A549 (cell line): ENCODE measurements around the gene PGS1. TPM values are rescaled to one million over a fixed set of nuclear protein-coding genes. Genes with fewer than 3 reads are reported as not detected.

Source experiments
- ATAC-seq, 2 experiments: fragments of 200-7000 bp in 1 of 2; fragments of >200 bp in 1 of 2; cut with Nextera tagmentation in 1 of 2; cut with Tn5 transposase in 1 of 2; 3 replicates each; pipeline versions ENCODE4 v1.8.0 to v1.9.1; 2018 to 2020; ENCODE audit warnings: mild to moderate bottlenecking in 1 of 2, moderate library complexity in 1 of 2
- CTCF ChIA-PET: fragments of 300-600 bp; sonication (Branson Sonifier 250); formaldehyde crosslinking; extraction: SDS; loops from one replicate; lab custom pipeline; 2021; ENCODE audit warnings: antibody characterized with exemption, inconsistent platforms; lab: Yijun Ruan, JAX
- POLR2A ChIA-PET: fragments of 350-600 bp; formaldehyde crosslinking; extraction: SDS; loops from one replicate; lab custom pipeline; 2021; ENCODE audit warnings: antibody characterized with exemption, inconsistent platforms; lab: Yijun Ruan, JAX
- DNase-seq, 2 experiments: peaks; one replicate each; pipeline versions ENCODE4 v3.0.0 to v3.0.0-alpha.2; 2011 to 2016; ENCODE audit warnings: low read depth in 1 of 2, low spot score in 1 of 2
- FAIRE-seq: peaks from 2 replicates; lab custom pipeline; 2011; peaks lifted over from hg19 to GRCh38; lab: Jason Lieb, UNC
- H3K27ac ChIP-seq, 2 experiments: fragments of >200 bp; sonication (Bioruptor Twin); formaldehyde crosslinking; 3 replicates each; pipeline ENCODE4 v1.5.1; 2016 to 2017
- H3K4me1 ChIP-seq: fragments of >200 bp; sonication (Bioruptor Twin); formaldehyde crosslinking; 3 replicates; pipeline ENCODE4 v1.6.1; 2016
- H3K4me2 ChIP-seq: fragments of >200 bp; sonication (Bioruptor Twin); formaldehyde crosslinking; 3 replicates; pipeline ENCODE4 v1.6.1; 2016
- H3K4me3 ChIP-seq: fragments of >200 bp; sonication (Bioruptor Twin); formaldehyde crosslinking; 3 replicates; pipeline ENCODE4 v1.5.1; 2016
- H3K9me3 ChIP-seq: fragments of >200 bp; sonication (Bioruptor Twin); formaldehyde crosslinking; 3 replicates; pipeline ENCODE4 v1.6.1; 2016
- ATOH8 ChIP-seq: fragments of 250-450 bp; sonication (Bioruptor Pico); IDR thresholded peaks from 2 replicates; pipeline ENCODE4 v1.5.0; 2020; ENCODE audit warnings: low read depth, mild to moderate bottlenecking, moderate library complexity
- BCL3 ChIP-seq: fragments of >200 bp; sonication (Bioruptor Twin); formaldehyde crosslinking; IDR thresholded peaks from 3 replicates; pipeline ENCODE4 v1.6.1; 2016
- BHLHE40 ChIP-seq: IDR thresholded peaks from 2 replicates; pipeline ENCODE4 v1.6.1; 2012; ENCODE audit warnings: low read depth, low read length, inconsistent platforms
- CEBPB ChIP-seq, 2 experiments: fragments of >200 bp in 1 of 2; sonication (Bioruptor Twin) in 1 of 2; formaldehyde crosslinking in 1 of 2; IDR thresholded peaks; 2 replicates each; pipeline ENCODE4 v1.6.1; 2012 to 2016
- ELK1 ChIP-seq: fragments of 150-350 bp; IDR thresholded peaks from 2 replicates; pipeline ENCODE4 v1.6.1; 2014; ENCODE audit warnings: low read depth, mild to moderate bottlenecking, low read length
- FOSL2 ChIP-seq, 2 experiments: fragments of 450-650 bp in 1 of 2; fragments of >200 bp in 1 of 2; sonication (Bioruptor Twin) in 1 of 2; formaldehyde crosslinking; IDR thresholded peaks; 2 replicates each; pipeline versions ENCODE4 v1.5.0 to v1.6.1; 2016 to 2020; ENCODE audit warnings: mild to moderate bottlenecking in 1 of 2, moderate library complexity in 1 of 2
- GATA3 ChIP-seq: IDR thresholded peaks from 2 replicates; pipeline ENCODE4 v1.6.1; 2012; ENCODE audit warnings: borderline replicate concordance
- HEYL ChIP-seq: fragments of 250-450 bp; sonication (Bioruptor Pico); IDR thresholded peaks from 2 replicates; pipeline ENCODE4 v1.8.0; 2021; ENCODE audit warnings: mild to moderate bottlenecking, moderate library complexity
- HMGXB4 ChIP-seq: fragments of 250-450 bp; sonication (Bioruptor Pico); IDR thresholded peaks from 2 replicates; pipeline ENCODE4 v1.5.0; 2021; ENCODE audit warnings: mild to moderate bottlenecking, moderate library complexity, borderline replicate concordance
- HOXB5 ChIP-seq: fragments of 250-450 bp; sonication (Bioruptor Pico); IDR thresholded peaks from 2 replicates; pipeline ENCODE4 v1.5.0; 2020; ENCODE audit warnings: mild to moderate bottlenecking, moderate library complexity
- JUNB ChIP-seq: fragments of >200 bp; sonication (Bioruptor Twin); formaldehyde crosslinking; IDR thresholded peaks from 2 replicates; pipeline ENCODE4 v1.6.1; 2016
- KDM1A ChIP-seq: fragments of 200-600 bp; sonication (generic); IDR thresholded peaks from 2 replicates; pipeline ENCODE4 v1.6.1; 2016; ENCODE audit warnings: low read depth, mild to moderate bottlenecking
- KDM5A ChIP-seq: fragments of 200-600 bp; sonication (generic); IDR thresholded peaks from 2 replicates; pipeline ENCODE4 v1.6.1; 2016; ENCODE audit warnings: antibody characterized with exemption, mild to moderate bottlenecking
- MAZ ChIP-seq: fragments of 150-350 bp; IDR thresholded peaks from 2 replicates; pipeline ENCODE4 v1.6.1; 2014; ENCODE audit warnings: antibody characterized with exemption, low read depth, low read length, borderline replicate concordance
- PHF8 ChIP-seq: fragments of 200-600 bp; sonication (generic); IDR thresholded peaks from 2 replicates; pipeline ENCODE4 v1.6.1; 2016; ENCODE audit warnings: low read depth, mild to moderate bottlenecking, antibody characterized with exemption, moderate library complexity, borderline replicate concordance
- RAD21 ChIP-seq, 2 experiments: fragments of >200 bp in 1 of 2; sonication (Bioruptor Twin) in 1 of 2; formaldehyde crosslinking in 1 of 2; IDR thresholded peaks in 1 of 2; conservative IDR thresholded peaks in 1 of 2; 2 replicates in 1 of 2; 3 replicates in 1 of 2; pipeline ENCODE4 v1.6.1; 2012 to 2018; ENCODE audit warnings: inconsistent platforms in 1 of 2
- RARB ChIP-seq: fragments of 250-450 bp; sonication (Bioruptor Pico); IDR thresholded peaks from 2 replicates; pipeline ENCODE4 v1.8.0; 2021; ENCODE audit warnings: mild to moderate bottlenecking, moderate library complexity
- RFX5 ChIP-seq: fragments of 450-650 bp; IDR thresholded peaks from 2 replicates; pipeline ENCODE4 v1.7.1; 2014; ENCODE audit warnings: antibody characterized with exemption, mild to moderate bottlenecking, moderate library complexity
- TFCP2L1 ChIP-seq: fragments of 250-450 bp; sonication (Bioruptor Pico); IDR thresholded peaks from 2 replicates; pipeline ENCODE4 v1.5.0; 2021; ENCODE audit warnings: mild to moderate bottlenecking
- TP53 ChIP-seq: fragments of 250-450 bp; sonication (Bioruptor Pico); IDR thresholded peaks from 2 replicates; pipeline ENCODE4 v1.5.0; 2021; ENCODE audit warnings: mild to moderate bottlenecking, moderate library complexity
- ZC3H11A ChIP-seq: fragments of 450-650 bp; IDR thresholded peaks from 2 replicates; pipeline ENCODE4 v1.6.1; 2014; ENCODE audit warnings: antibody characterized with exemption, mild to moderate bottlenecking
- ZFP36 ChIP-seq: fragments of 450-650 bp; IDR thresholded peaks from 2 replicates; pipeline ENCODE4 v1.6.1; 2014; ENCODE audit warnings: borderline replicate concordance; ENCODE audit not compliant: partially characterized antibody
- ZSCAN20 ChIP-seq: fragments of 250-450 bp; sonication (Bioruptor Pico); IDR thresholded peaks from 2 replicates; pipeline ENCODE4 v1.8.0; 2022; ENCODE audit warnings: mild to moderate bottlenecking, moderate library complexity
- WGBS: methylation state at CpG from one replicate; pipeline ENCODE4 v1.1.6; 2017; ENCODE audit errors: missing lambda C conversion rate; 5-methylcytosine and 5-hydroxymethylcytosine counted together
- polyA plus RNA-seq, 4 experiments: library from polyadenylated mRNA; depleted of rRNA in 3 of 4; stranded (reverse); fragments of >200 nt; fragmentation: RNase III in 1 of 4; extraction: RNeasy Plus Mini Kit Qiagen cat#74134 plus additional on column Dnase treatment in 1 of 4; gene quantifications; 2 replicates in 3 of 4; 3 replicates in 1 of 4; pipeline ENCODE4 v1.2.3, GENCODE V29; 2011 to 2017
- TF ChIP-seq, protein P1 (sequence below): IDR thresholded peaks from 2 replicates; pipeline ENCODE4 v1.6.1; 2012

PGS1 gene
- polyA plus RNA-seq, 2 of the 4 experiments (the other 2 are of a cell fraction), result 23.7 to 29.5 TPM

GRCh38 chr17:78401891-78402290 is 23.4 kb downstream of the PGS1 start:
- Histone ChIP-seq H3K27ac (no peak overlapping the region), H3K4me1 (no peaks in the 10 kb centered on the region), H3K4me2 (no peak overlapping the region), H3K9me3 (no peaks in the 10 kb centered on the region), H3K4me3 (no peak overlapping the region)
- 0 out of 6 replicates have a peak, but pooled peaks of 1 of the 2 experiments have one; percentile 11 for ATAC-seq
- CTCF ChIA-PET, result interaction anchor here (1.0 to 8.7 kb wide), 5 partner anchors 15 to 225 kb away, joined by 3 to 44 read pairs (median 4); no protein-coding TSS in a partner anchor
- 55% methylated on average over 8 of the region's 8 CpGs for WGBS
- no peak for DNase-seq
- TF ChIP-seq FOSL2 (IDR thresholded peaks at IDR 0.05) (no peak), FOSL2 (CRISPR knock-in tag; IDR thresholded peaks at IDR 0.05) (no peak), GATA3 (no peak), RFX5 (no peak), BCL3 (no peak), RARB (CRISPR knock-in tag) (no peak), PHF8 (no peak), JUNB (no peak), HEYL (CRISPR knock-in tag) (no peak), MAZ (no peak), BHLHE40 (no peak), HMGXB4 (no peak), KDM5A (no peak), ZFP36 (no peak), ZC3H11A (no peak), ATOH8 (no peak), HOXB5 (no peak)
- TF ChIP-seq, protein P1, sequence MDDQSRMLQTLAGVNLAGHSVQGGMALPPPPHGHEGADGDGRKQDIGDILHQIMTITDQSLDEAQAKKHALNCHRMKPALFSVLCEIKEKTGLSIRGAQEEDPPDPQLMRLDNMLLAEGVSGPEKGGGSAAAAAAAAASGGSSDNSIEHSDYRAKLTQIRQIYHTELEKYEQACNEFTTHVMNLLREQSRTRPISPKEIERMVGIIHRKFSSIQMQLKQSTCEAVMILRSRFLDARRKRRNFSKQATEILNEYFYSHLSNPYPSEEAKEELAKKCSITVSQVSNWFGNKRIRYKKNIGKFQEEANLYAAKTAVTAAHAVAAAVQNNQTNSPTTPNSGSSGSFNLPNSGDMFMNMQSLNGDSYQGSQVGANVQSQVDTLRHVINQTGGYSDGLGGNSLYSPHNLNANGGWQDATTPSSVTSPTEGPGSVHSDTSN, result no peak
- POLR2A ChIA-PET, result interaction anchor here (0.6 kb wide), 1 partner anchor 65 kb away, joined by 5 read pairs; no protein-coding TSS in a partner anchor
- FAIRE-seq, result no peak

GRCh38 chr17:78403822-78404221 is 25.4 kb downstream of the PGS1 start:
- no peak overlapping the region for H3K4me2 ChIP-seq
- TF ChIP-seq ZSCAN20, result no peak
- no peak for TF ChIP-seq KDM1A
- no peak for TF ChIP-seq TFCP2L1 (CRISPR knock-in tag)
- no peak for TF ChIP-seq TP53 (CRISPR knock-in tag)
- no peak for TF ChIP-seq ELK1
- no peak for TF ChIP-seq RAD21 (conservative IDR thresholded peaks at IDR 0.05 in 1 of 2, IDR thresholded peaks at IDR 0.05 in 1 of 2)
- no peak for TF ChIP-seq GATA3
- TF ChIP-seq CEBPB (IDR thresholded peaks at IDR 0.05), result no peak
- no peak for TF ChIP-seq RARB (CRISPR knock-in tag)
- TF ChIP-seq, all 56 proteins: peak for 0
- Histone ChIP-seq H3K9me3 (no peaks in the 10 kb centered on the region), H3K27ac (no peak overlapping the region), H3K4me3 (no peak overlapping the region), H3K4me1 (peaks cover 17% of the 10 kb centered on the region)
- DNase-seq, result no peak
- no peak for ATAC-seq
- FAIRE-seq, result no peak
- CTCF ChIA-PET, result interaction anchor here (1.6 to 8.7 kb wide), 4 partner anchors 13 to 152 kb away, joined by 6 to 44 read pairs (median 14); no protein-coding TSS in a partner anchor
- 97% methylated on average over 14 of the region's 14 CpGs for WGBS
- POLR2A ChIA-PET, result no interaction called here
